IMR-90 (cell line): Measurements from ENCODE around the gene HEYL.

ENCODE experiments used
- MAFK ChIP-seq: IDR thresholded peaks from 2 replicates; pipeline ENCODE4 v1.6.1; 2012; ENCODE audit warnings: low read depth, low read length, improper control_type of control experiment
- RCOR1 ChIP-seq: IDR thresholded peaks from 2 replicates; pipeline ENCODE4 v1.6.1; 2012; ENCODE audit warnings: mild to moderate bottlenecking, low read length, improper control_type of control experiment; ENCODE audit not compliant: insufficient replicate concordance
- TF ChIP-seq, protein P1 (sequence below): fragments of 150-350 bp; IDR thresholded peaks from 2 replicates; pipeline ENCODE4 v1.6.1; 2016; ENCODE audit warnings: low read depth, mild to moderate bottlenecking, low read length, moderate library complexity, borderline replicate concordance
- TF ChIP-seq, protein P2 (sequence below): conservative IDR thresholded peaks from 2 replicates; pipeline ENCODE4 v1.5.1; 2012; ENCODE audit warnings: mild to moderate bottlenecking, low read depth, low read length, improper control_type of control experiment

DNA sequence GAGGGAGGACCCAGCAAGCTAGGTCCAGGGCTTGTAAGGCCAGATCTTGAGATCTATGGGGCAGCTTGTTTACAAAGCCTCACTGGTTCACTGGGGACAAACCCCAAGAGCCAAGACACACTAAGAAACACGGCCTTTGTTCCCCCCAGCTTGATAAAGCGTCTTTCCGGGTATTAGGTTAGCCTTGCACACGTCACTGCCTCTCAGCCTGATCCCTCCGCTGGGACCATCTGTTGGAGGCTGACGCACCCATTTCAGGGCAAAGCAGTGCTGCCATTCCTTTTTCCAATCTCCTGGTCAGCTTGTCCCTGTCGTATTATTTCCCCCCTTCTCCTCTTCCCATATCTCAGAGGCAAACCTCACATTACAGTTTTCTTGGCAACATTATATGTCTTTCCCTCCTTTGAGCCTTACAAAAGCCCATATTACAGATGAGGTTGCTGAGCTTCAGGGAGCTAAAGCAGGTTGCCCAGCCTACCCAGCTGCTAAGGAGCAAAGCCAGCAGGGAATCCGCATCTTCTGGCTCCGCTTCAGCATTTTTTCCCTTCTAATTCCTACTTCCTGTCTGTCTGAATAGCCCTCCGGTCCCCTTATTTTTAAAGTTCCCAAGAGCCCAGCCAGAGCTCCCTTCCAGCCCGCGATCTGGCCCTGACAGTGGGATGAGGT lies 4.1 kb downstream of the HEYL start:
- TF ChIP-seq MAFK (no peak), RCOR1 (no peak)
- TF ChIP-seq, protein P1, sequence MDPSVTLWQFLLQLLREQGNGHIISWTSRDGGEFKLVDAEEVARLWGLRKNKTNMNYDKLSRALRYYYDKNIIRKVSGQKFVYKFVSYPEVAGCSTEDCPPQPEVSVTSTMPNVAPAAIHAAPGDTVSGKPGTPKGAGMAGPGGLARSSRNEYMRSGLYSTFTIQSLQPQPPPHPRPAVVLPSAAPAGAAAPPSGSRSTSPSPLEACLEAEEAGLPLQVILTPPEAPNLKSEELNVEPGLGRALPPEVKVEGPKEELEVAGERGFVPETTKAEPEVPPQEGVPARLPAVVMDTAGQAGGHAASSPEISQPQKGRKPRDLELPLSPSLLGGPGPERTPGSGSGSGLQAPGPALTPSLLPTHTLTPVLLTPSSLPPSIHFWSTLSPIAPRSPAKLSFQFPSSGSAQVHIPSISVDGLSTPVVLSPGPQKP = no peak
- TF ChIP-seq, protein P2, sequence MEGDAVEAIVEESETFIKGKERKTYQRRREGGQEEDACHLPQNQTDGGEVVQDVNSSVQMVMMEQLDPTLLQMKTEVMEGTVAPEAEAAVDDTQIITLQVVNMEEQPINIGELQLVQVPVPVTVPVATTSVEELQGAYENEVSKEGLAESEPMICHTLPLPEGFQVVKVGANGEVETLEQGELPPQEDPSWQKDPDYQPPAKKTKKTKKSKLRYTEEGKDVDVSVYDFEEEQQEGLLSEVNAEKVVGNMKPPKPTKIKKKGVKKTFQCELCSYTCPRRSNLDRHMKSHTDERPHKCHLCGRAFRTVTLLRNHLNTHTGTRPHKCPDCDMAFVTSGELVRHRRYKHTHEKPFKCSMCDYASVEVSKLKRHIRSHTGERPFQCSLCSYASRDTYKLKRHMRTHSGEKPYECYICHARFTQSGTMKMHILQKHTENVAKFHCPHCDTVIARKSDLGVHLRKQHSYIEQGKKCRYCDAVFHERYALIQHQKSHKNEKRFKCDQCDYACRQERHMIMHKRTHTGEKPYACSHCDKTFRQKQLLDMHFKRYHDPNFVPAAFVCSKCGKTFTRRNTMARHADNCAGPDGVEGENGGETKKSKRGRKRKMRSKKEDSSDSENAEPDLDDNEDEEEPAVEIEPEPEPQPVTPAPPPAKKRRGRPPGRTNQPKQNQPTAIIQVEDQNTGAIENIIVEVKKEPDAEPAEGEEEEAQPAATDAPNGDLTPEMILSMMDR = no peak
